Rectal smooth muscle tissue (tissue), 1 donor: ENCODE results near the gene C11orf86.

ENCODE experiments used
- H3K27ac ChIP-seq: one replicate; pipeline ENCODE4 v1.7.0; 2013; ENCODE audit warnings: low read depth, low read length, inconsistent platforms
- H3K27me3 ChIP-seq: one replicate; pipeline ENCODE4 v1.7.0; 2013; ENCODE audit warnings: low read length; ENCODE audit not compliant: control insufficient read depth, insufficient read depth
- H3K36me3 ChIP-seq: one replicate; pipeline ENCODE4 v1.7.0; 2013; ENCODE audit warnings: low read length; ENCODE audit not compliant: control insufficient read depth, insufficient read depth
- H3K4me1 ChIP-seq: one replicate; pipeline ENCODE4 v1.7.0; 2013; ENCODE audit warnings: low read length; ENCODE audit not compliant: control insufficient read depth, insufficient read depth
- H3K4me3 ChIP-seq: one replicate; pipeline ENCODE4 v1.7.0; 2013; ENCODE audit warnings: low read length
- H3K9ac ChIP-seq: one replicate; pipeline ENCODE4 v1.7.0; 2013; ENCODE audit warnings: low read length

Gene C11orf86

GRCh38 chr11:66974724-66975404 lies at the start of gene C11orf86:
Gene C11orf86 (plus strand): TSS chr11:66975304. CDS start chr11:66975363, 59 bp downstream.
- no peak within 1 kb of the TSS for H3K4me3 ChIP-seq
- H3K36me3 ChIP-seq: no peaks in the 10 kb centered on the region
- H3K4me1 ChIP-seq: no peaks in the 10 kb centered on the region
- no peak within 1 kb of the TSS for H3K27ac ChIP-seq
- no peak within 1 kb of the TSS for H3K9ac ChIP-seq
- no peaks in the 10 kb centered on the region for H3K27me3 ChIP-seq

- H3K36me3 ChIP-seq: no peaks in the 10 kb centered on the region
- no peaks in the 10 kb centered on the region for H3K4me1 ChIP-seq
- H3K27me3 ChIP-seq: no peaks in the 10 kb centered on the region
- no peak overlapping the region for H3K27ac ChIP-seq
- H3K9ac ChIP-seq: no peak overlapping the region
- H3K4me3 ChIP-seq: no peak overlapping the region
Observed at GRCh38 chr11:66929753-66930152, 45.4 kb upstream of the C11orf86 start.

- no peaks in the 10 kb centered on the region for H3K4me1 ChIP-seq
- no peak overlapping the region for H3K9ac ChIP-seq
- H3K36me3 ChIP-seq: no peaks in the 10 kb centered on the region
- H3K4me3 ChIP-seq: no peak overlapping the region
- H3K27me3 ChIP-seq: no peaks in the 10 kb centered on the region
- H3K27ac ChIP-seq: no peak overlapping the region
Observed at GRCh38 chr11:66932543-66932942, 42.6 kb upstream of the C11orf86 start.

- no peak overlapping the region for H3K4me3 ChIP-seq
- no peaks in the 10 kb centered on the region for H3K36me3 ChIP-seq
- H3K4me1 ChIP-seq: no peaks in the 10 kb centered on the region
- H3K27ac ChIP-seq: no peak overlapping the region
- H3K27me3 ChIP-seq: no peaks in the 10 kb centered on the region
- no peak overlapping the region for H3K9ac ChIP-seq
Observed at GRCh38 chr11:66933531-66933930, 41.6 kb upstream of the C11orf86 start.

GRCh38 chr11:66934950-66935779 lies 39.9 kb upstream of the C11orf86 start:
- Histone ChIP-seq H3K9ac (no peak overlapping the region), H3K27ac (no peak overlapping the region), H3K36me3 (no peaks in the 10 kb centered on the region), H3K4me3 (no peak overlapping the region), H3K4me1 (no peaks in the 10 kb centered on the region), H3K27me3 (no peaks in the 10 kb centered on the region)

- Histone ChIP-seq H3K36me3 (no peaks in the 10 kb centered on the region), H3K4me3 (no peak overlapping the region), H3K4me1 (no peaks in the 10 kb centered on the region)
Observed at GRCh38 chr11:66936311-66936711, 38.8 kb upstream of the C11orf86 start.

GRCh38 chr11:66937193-66937733 lies 37.8 kb upstream of the C11orf86 start:
- Histone ChIP-seq H3K4me1 (no peaks in the 10 kb centered on the region), H3K36me3 (no peaks in the 10 kb centered on the region), H3K27ac (no peak overlapping the region), H3K27me3 (no peaks in the 10 kb centered on the region), H3K9ac (no peak overlapping the region), H3K4me3 (no peak overlapping the region)

More at GRCh38 chr11:66936311-66936711, 38.8 kb upstream of the C11orf86 start:
- Histone ChIP-seq H3K9ac (no peak overlapping the region), H3K27ac (no peak overlapping the region), H3K27me3 (no peaks in the 10 kb centered on the region)

- Histone ChIP-seq H3K27me3 (no peaks in the 10 kb centered on the region), H3K27ac (no peak overlapping the region), H3K36me3 (no peaks in the 10 kb centered on the region), H3K4me3 (no peak overlapping the region), H3K4me1 (no peaks in the 10 kb centered on the region), H3K9ac (no peak overlapping the region)
Observed at GRCh38 chr11:66938582-66939135, 36.4 kb upstream of the C11orf86 start.

- Histone ChIP-seq H3K27ac (no peak overlapping the region), H3K9ac (no peak overlapping the region), H3K4me3 (no peak overlapping the region)
Observed at GRCh38 chr11:66950112-66950535, 25.0 kb upstream of the C11orf86 start.

GRCh38 chr11:66951135-66951534 lies 24.0 kb upstream of the C11orf86 start:
- no peak overlapping the region for H3K9ac ChIP-seq
- H3K4me3 ChIP-seq: no peak overlapping the region
- H3K27me3 ChIP-seq: no peaks in the 10 kb centered on the region
- H3K36me3 ChIP-seq: no peaks in the 10 kb centered on the region
- H3K4me1 ChIP-seq: no peaks in the 10 kb centered on the region
- no peak overlapping the region for H3K27ac ChIP-seq

More at GRCh38 chr11:66950112-66950535, 25.0 kb upstream of the C11orf86 start:
- H3K27me3 ChIP-seq: no peaks in the 10 kb centered on the region
- no peaks in the 10 kb centered on the region for H3K36me3 ChIP-seq
- no peaks in the 10 kb centered on the region for H3K4me1 ChIP-seq

- H3K4me3 ChIP-seq: no peak overlapping the region
- H3K4me1 ChIP-seq: no peaks in the 10 kb centered on the region
- H3K27ac ChIP-seq: no peak overlapping the region
- no peaks in the 10 kb centered on the region for H3K36me3 ChIP-seq
- H3K9ac ChIP-seq: no peak overlapping the region
- no peaks in the 10 kb centered on the region for H3K27me3 ChIP-seq
Observed at GRCh38 chr11:66951927-66952337, 23.2 kb upstream of the C11orf86 start.

GRCh38 chr11:66953081-66953833 lies 21.8 kb upstream of the C11orf86 start:
- Histone ChIP-seq H3K4me3 (no peak overlapping the region), H3K9ac (no peak overlapping the region), H3K4me1 (no peaks in the 10 kb centered on the region), H3K36me3 (no peaks in the 10 kb centered on the region), H3K27me3 (no peaks in the 10 kb centered on the region), H3K27ac (no peak overlapping the region)
